Nucleus accumbens (tissue), 56 donors: Measurements from ENCODE around the gene RNF223.

Experiments used
- DNase-seq, 56 donors: peaks; one replicate each; lab custom pipeline; 2025; lab: John Stamatoyannopoulos, UW

Gene RNF223

GRCh38 chr1:1049318-1050165, 24.6 kb downstream of the RNF223 start:
- no peak for DNase-seq

DNA sequence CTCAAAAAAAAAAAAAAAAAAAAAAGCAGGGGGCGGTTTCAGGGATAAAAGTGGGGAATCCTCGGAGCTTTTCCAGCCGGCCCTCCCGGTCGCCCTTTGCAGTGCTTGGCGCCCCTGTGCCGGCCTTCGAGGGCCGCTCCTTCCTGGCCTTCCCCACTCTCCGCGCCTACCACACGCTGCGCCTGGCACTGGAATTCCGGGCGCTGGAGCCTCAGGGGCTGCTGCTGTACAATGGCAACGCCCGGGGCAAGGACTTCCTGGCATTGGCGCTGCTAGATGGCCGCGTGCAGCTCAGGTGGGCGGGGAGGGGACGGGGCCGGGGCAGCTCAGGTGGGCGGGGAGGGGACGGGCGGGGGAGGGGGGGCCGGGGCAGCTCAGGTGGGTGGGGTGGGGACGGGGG, 25.3 kb downstream of the RNF223 start:
- no peak for DNase-seq

- no peak for DNase-seq
These were observed 26.1 kb downstream of the RNF223 start for GRCh38 chr1:1047963-1048362.

- DNase-seq: no peak
These were observed 26.7 kb downstream of the RNF223 start for GRCh38 chr1:1047407-1047806.

GRCh38 chr1:1046767-1047166, 27.3 kb downstream of the RNF223 start:
- DNase-seq: no peak

GRCh38 chr1:1046243-1046642, 27.9 kb downstream of the RNF223 start:
- DNase-seq: no peak

- no peak for DNase-seq
These were observed 29.0 kb downstream of the RNF223 start for GRCh38 chr1:1045129-1045528.

DNA sequence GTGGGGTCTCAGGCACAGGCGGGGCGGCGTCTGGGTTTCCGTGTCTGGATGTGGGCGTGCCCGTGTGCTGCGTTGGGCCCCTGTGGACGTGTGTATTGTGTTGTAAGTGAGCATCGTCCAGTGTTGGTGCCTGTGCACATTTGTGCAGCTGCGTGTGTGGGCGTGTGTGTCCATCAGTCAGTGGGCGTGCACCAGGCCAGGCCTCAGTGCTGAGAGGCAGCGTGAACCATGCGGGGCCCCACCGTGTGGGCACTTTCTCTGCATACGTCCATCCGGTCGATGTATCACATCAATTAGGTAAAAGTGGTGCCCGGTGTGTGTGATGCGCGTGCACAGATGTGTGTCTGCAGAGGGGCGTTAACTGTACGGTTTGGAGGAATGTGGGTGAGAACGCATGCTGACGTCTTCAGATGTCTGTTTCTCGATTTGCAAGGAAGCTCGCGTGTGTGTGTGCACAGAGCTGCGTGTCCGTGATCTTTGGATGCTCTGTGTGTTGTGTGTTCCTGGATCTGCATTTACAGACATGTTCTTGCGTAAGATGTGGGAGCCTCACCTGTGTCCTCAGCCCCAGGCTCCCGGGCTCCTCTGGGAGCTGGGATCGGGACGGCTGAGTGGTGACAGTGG, 29.5 kb downstream of the RNF223 start:
- no peak for DNase-seq

DNA sequence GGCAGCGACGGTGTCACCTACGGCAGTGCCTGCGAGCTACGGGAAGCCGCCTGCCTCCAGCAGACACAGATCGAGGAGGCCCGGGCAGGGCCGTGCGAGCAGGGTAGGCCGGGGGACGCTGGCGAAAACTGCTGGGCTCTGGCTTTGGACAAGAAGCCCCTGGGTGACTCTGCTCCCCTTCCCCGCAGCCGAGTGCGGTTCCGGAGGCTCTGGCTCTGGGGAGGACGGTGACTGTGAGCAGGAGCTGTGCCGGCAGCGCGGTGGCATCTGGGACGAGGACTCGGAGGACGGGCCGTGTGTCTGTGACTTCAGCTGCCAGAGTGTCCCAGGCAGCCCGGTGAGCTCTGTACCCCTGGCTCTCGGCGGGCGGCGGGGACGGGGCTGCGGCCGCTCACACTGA, 30.2 kb downstream of the RNF223 start:
- DNase-seq: no peak

DNA sequence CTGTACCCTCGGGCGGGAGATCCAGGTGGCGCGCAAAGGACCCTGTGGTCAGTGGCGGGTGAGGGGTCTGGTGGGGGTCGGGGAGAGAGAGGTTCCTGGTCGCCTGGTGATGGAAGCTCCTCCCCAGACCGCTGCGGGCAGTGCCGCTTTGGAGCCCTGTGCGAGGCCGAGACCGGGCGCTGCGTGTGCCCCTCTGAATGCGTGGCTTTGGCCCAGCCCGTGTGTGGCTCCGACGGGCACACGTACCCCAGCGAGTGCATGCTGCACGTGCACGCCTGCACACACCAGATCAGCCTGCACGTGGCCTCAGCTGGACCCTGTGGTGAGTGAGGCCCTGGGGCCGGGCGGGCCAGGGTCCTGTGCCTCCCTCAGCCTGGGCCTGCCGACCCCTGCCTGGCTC, 30.7 kb downstream of the RNF223 start:
- DNase-seq: no peak

- DNase-seq: no peak
These were observed 31.3 kb downstream of the RNF223 start for GRCh38 chr1:1042835-1043234.

- DNase-seq: no peak
These were observed 32.2 kb downstream of the RNF223 start for GRCh38 chr1:1041873-1042272.

GRCh38 chr1:1041092-1041523, 33.0 kb downstream of the RNF223 start:
- DNase-seq: peak in 1 of 56 donors; percentile 57

DNA sequence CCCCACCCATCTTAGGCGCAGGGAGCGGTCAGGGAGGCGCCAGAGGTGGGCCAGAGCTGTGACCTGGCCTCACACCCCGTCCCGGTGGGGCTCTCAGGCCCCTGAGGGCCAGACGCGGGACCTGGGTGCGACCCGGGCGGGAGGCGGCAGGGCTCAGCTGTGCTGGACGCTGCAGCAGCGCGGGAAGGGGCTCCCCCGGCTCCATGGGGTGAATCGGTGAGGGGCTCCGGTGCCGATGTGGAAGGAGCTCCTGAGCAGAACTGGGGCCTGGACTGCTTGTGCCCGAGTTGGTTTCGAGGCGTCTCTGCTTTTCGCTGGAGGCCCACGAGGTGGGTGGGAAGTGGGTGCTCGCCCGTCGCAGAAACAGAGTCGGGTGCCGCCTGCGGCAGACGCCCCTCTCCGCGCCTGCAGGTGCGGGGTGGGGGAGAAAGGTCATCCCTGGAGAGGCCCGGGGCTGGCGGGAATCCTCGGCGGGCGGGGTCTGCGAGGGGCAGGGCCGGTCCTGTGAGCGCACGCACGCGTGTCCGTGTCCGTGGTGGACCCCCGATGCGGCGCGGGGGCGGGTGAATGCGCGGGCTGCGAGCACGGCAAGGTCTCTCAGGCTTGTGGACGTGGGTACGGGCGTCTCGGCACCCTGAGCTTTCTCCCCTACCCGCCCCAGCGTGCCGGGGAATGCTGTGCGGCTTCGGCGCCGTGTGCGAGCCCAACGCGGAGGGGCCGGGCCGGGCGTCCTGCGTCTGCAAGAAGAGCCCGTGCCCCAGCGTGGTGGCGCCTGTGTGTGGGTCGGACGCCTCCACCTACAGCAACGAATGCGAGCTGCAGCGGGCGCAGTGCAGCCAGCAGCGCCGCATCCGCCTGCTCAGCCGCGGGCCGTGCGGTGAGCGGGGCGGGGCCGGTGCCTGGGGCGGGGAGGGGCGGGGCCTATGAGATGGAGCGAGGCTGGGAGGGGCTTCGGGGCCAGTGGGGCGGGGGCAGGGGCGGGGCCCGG, 33.8 kb downstream of the RNF223 start:
- peak in 50 of 56 donors; percentile 18 to 85 (median 66) for DNase-seq

- no peak for DNase-seq
These were observed 34.8 kb downstream of the RNF223 start for GRCh38 chr1:1039145-1039910.

DNA sequence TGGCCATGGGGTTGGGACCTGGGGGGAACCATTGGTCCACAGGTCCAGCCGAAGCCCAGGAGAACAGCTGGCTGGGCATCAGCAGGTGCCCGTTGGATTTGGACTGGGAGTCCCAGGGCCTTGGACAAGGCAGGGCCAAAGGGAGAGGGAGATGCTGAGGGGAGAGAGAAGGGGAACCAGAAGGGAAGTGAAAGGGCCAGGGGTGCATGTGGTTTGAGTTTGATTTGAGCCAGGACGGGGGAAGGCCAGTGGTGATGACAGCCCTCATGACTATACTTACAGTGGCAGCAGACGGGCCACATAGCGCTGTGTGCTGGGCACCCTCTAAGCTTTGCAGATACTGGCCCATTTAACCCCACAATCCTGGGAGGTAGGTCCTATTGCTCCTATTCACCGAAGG, 35.4 kb downstream of the RNF223 start:
- DNase-seq: no peak

- peak in 2 of 56 donors; percentile 23 to 38 for DNase-seq
These were observed 36.5 kb downstream of the RNF223 start for GRCh38 chr1:1037366-1038327.

GRCh38 chr1:1035291-1035943, 38.7 kb downstream of the RNF223 start:
- no peak for DNase-seq
